ENCODE results near the gene ANTXR2.

DNA sequence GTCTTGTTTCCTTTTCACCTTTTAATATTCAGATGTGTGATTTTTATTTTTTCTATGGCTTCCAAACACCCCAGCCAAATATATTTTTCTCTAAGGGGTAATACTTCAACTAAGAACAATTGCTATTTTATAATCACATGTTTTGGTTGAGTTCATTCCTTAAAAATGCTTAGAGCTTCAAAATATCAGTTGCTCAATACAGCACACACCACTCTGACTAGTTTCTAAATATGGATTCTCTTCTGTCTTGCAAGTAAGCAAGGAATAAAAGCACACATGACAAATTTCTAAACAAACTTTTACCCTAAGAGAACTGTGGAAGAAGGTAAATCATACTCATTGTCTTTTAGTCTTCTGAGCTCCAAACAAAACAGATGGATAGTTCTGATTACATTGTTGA lies 27.2 kb downstream of the ANTXR2 start:
- TF ChIP-seq POLR2A (IDR thresholded peaks at IDR 0.05; ENCODE audit: low read depth, low read length) (no peak), POLR2AphosphoS5 (IDR thresholded peaks at IDR 0.05; ENCODE audit: low read depth, low read length) (no peak)

All from GM12892 (cell line).